Activated CD4-positive, alpha-beta T cell treated with anti-CD3 and anti-CD28 coated beads for 36 hours (primary cell): Measurements from ENCODE around the gene SFXN5. TPM values are rescaled to one million over a fixed set of nuclear protein-coding genes. Genes with fewer than 3 reads are reported as not detected.

Experiments
- ATAC-seq: fragments of 200-7000 bp; cut with Tn5 transposase; one replicate; pipeline ENCODE4 v1.10.0; 2021; ENCODE audit warnings: mild to moderate bottlenecking, moderate library complexity
- CTCF ChIA-PET: fragments of 350-600 bp; sonication (Branson Sonifier 250); formaldehyde crosslinking; loops from one replicate; lab custom pipeline; 2021; ENCODE audit warnings: antibody characterized with exemption; lab: Charles Lee
- POLR2A ChIA-PET: fragments of 350-600 bp; sonication (Branson Sonifier 250); formaldehyde crosslinking; loops from one replicate; lab custom pipeline; 2021; ENCODE audit warnings: antibody characterized with exemption, inconsistent platforms; lab: Charles Lee
- DNase-seq: peaks from one replicate; pipeline ENCODE4 v3.0.0-alpha.2; 2020
- H3K27ac Mint-ChIP-seq: one replicate; pipeline ENCODE4 v1.8.0; 2021; ENCODE audit warnings: mixed read lengths
- H3K27me3 Mint-ChIP-seq: one replicate; pipeline ENCODE4 v1.8.0; 2021; ENCODE audit warnings: mixed read lengths
- H3K36me3 Mint-ChIP-seq: one replicate; pipeline ENCODE4 v1.8.0; 2021; ENCODE audit warnings: low read depth, mixed read lengths
- H3K4me1 Mint-ChIP-seq: one replicate; pipeline ENCODE4 v1.8.0; 2021; ENCODE audit warnings: mixed read lengths
- H3K4me3 Mint-ChIP-seq: one replicate; pipeline ENCODE4 v1.8.0; 2021; ENCODE audit warnings: mild to moderate bottlenecking, moderate library complexity, mixed read lengths
- H3K9me3 Mint-ChIP-seq: one replicate; pipeline ENCODE4 v1.8.0; 2021; ENCODE audit warnings: low read depth, mixed read lengths
- intact Hi-C, 2 experiments: fragments of 100-400 bp; cut with DNase I in 1 of 2; cut with micrococcal nuclease in 1 of 2; formaldehyde crosslinking; loops; one replicate each; pipeline versions ENCODE4 v1.14.2 to v1.15.1; 2022 to 2024; cut with DNase I, micrococcal nuclease
- total RNA-seq, 2 experiments: library from RNA; stranded (reverse); gene quantifications; one replicate each; pipeline ENCODE4 v1.2.3, GENCODE V29; 2021

SFXN5 gene
- total RNA-seq, 2 experiments from 2014 or later, result 4.5 to 6.2 TPM

- no peak for ATAC-seq
- Mint-ChIP-seq H3K9me3 (no peaks in the 10 kb centered on the region), H3K4me1 (no peaks in the 10 kb centered on the region), H3K27ac (no peak overlapping the region), H3K4me3 (no peak overlapping the region), H3K27me3 (no peaks in the 10 kb centered on the region), H3K36me3 (no peaks in the 10 kb centered on the region)
- ChIA-PET CTCF (interaction anchor here (0.9 kb wide), 1 partner anchor 150 kb away, joined by 3 read pairs; no protein-coding TSS in a partner anchor), POLR2A (no interaction called here)
- DNase-seq, result no peak
- intact Hi-C loops, result no loop called here
Measured at GRCh38 chr2:73027340-73027739, 44.2 kb downstream of the SFXN5 start.

- ATAC-seq (no peak), DNase-seq (no peak)
- Mint-ChIP-seq H3K9me3 (no peaks in the 10 kb centered on the region), H3K36me3 (no peaks in the 10 kb centered on the region), H3K27me3 (no peaks in the 10 kb centered on the region), H3K27ac (no peak overlapping the region), H3K4me3 (no peak overlapping the region), H3K4me1 (no peaks in the 10 kb centered on the region)
- intact Hi-C loops, result no loop called here
- POLR2A ChIA-PET, result no interaction called here
- CTCF ChIA-PET, result interaction anchor here (1.2 to 1.4 kb wide), 2 partner anchors 32 to 49 kb away, joined by 4 read pairs; no protein-coding TSS in a partner anchor
Measured at GRCh38 chr2:73023497-73023896, 48.0 kb downstream of the SFXN5 start.

GRCh38 chr2:73022024-73022568, 49.4 kb downstream of the SFXN5 start:
- no peaks in the 10 kb centered on the region for H3K27me3 Mint-ChIP-seq
- POLR2A ChIA-PET, result no interaction called here
- no peaks in the 10 kb centered on the region for H3K4me1 Mint-ChIP-seq
- no peak for ATAC-seq
- CTCF ChIA-PET, result interaction anchor here (1.2 kb wide), 1 partner anchor 30 kb away, joined by 4 read pairs; no protein-coding TSS in a partner anchor
- no peak overlapping the region for H3K4me3 Mint-ChIP-seq
- DNase-seq, result no peak
- H3K9me3 Mint-ChIP-seq, result no peaks in the 10 kb centered on the region
- intact Hi-C loops, result no loop called here
- no peak overlapping the region for H3K27ac Mint-ChIP-seq
- H3K36me3 Mint-ChIP-seq, result no peaks in the 10 kb centered on the region

DNA sequence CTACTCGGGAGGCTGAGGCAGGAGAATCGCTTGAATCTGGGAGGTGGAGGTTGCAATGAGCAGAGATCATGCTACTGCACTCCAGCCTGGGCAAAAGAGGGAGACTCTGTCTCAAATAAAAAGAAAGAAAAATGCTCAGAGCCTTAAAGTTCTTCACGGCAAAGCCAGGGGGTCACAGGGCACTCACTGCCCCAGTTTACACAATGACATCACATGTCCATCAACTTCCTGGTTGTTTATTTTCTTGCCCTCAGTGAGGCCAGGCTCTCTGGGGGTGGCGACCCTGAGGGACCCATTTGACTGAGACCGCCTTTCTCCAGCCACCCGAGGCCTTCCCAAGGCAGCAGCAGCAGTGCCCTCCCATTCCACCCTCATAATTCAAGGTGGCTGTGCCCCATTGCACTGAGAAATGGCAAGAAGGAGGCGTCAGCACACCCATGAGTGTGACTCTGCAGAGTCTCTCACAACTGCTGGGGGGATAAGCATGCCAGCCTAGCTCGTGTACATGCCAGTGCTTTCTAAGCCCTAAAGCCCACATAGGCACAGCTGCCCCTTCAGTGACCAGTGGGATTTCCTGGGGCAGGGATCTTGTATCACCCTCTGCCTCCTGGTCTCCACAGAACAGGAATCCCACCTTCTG, 50.0 kb downstream of the SFXN5 start:
- Mint-ChIP-seq H3K9me3 (no peaks in the 10 kb centered on the region), H3K27me3 (no peaks in the 10 kb centered on the region), H3K36me3 (no peaks in the 10 kb centered on the region), H3K4me3 (no peak overlapping the region), H3K27ac (no peak overlapping the region), H3K4me1 (no peaks in the 10 kb centered on the region)
- no peak for ATAC-seq
- CTCF ChIA-PET, result no interaction called here
- no peak for DNase-seq
- intact Hi-C loops, result no loop called here
- POLR2A ChIA-PET, result no interaction called here

GRCh38 chr2:73020657-73021370, 50.7 kb downstream of the SFXN5 start:
- no peak overlapping the region for H3K4me3 Mint-ChIP-seq
- intact Hi-C loops, result no loop called here
- no peaks in the 10 kb centered on the region for H3K27me3 Mint-ChIP-seq
- no peak overlapping the region for H3K27ac Mint-ChIP-seq
- ChIA-PET CTCF (no interaction called here), POLR2A (no interaction called here)
- no peak for DNase-seq
- no peaks in the 10 kb centered on the region for H3K36me3 Mint-ChIP-seq
- H3K9me3 Mint-ChIP-seq, result no peaks in the 10 kb centered on the region
- no peaks in the 10 kb centered on the region for H3K4me1 Mint-ChIP-seq
- no peak for ATAC-seq

DNA sequence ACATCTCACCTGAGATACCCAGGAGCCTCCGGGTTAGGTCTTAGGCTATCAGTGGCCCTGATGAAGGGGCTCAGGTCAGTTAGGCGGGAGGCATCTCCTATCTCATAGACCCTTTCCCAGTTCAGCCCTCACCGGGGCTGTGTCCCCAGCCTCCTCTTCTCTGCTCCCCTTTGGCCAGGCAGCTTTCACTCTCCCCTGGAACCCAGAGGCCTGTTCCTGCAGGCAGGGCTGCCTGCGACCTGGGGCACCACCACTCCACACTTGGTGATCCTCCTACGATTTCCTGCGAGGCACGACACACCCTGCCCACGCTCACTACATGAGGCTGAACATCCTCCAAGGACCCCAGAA, 51.2 kb downstream of the SFXN5 start:
- intact Hi-C loops, result no loop called here
- DNase-seq, result no peak
- ChIA-PET POLR2A (no interaction called here), CTCF (no interaction called here)
- Mint-ChIP-seq H3K27ac (no peak overlapping the region), H3K9me3 (no peaks in the 10 kb centered on the region), H3K4me3 (no peak overlapping the region), H3K36me3 (no peaks in the 10 kb centered on the region), H3K27me3 (no peaks in the 10 kb centered on the region), H3K4me1 (no peaks in the 10 kb centered on the region)
- no peak for ATAC-seq

DNA sequence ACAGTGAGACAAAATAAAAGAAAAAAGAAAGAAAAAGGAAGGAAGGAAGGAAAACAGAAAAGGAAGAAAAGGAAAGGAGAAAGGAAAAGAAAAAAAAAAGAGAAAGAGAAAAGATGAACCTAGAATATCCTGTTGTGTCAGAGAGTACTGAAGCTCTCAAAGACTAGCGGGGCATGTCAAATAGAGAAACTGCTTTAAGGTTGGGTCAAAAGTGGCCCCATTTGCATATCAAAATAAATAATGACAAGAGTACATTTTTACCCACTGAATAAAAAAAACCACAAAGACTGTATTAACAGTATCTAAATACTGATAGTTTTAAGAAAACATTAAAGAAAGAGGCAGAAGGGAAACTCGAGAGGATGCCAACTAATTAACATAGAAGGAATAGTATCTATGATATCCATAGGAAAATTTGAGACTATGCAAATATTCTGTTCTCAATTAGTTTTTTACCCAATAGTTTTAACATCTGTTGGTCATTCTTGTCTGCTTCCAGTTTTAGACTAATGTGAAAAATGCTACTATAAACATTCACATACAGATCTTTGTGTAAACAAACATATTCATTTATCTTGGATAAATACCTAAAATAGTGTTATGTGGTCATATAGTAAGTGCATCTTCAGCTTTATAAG, 53.2 kb downstream of the SFXN5 start:
- no peaks in the 10 kb centered on the region for H3K27me3 Mint-ChIP-seq
- H3K4me1 Mint-ChIP-seq, result no peaks in the 10 kb centered on the region
- ChIA-PET POLR2A (no interaction called here), CTCF (no interaction called here)
- no peak overlapping the region for H3K4me3 Mint-ChIP-seq
- ATAC-seq (no peak), DNase-seq (no peak)
- H3K36me3 Mint-ChIP-seq, result no peaks in the 10 kb centered on the region
- H3K9me3 Mint-ChIP-seq, result no peaks in the 10 kb centered on the region
- intact Hi-C loops, result no loop called here
- H3K27ac Mint-ChIP-seq, result no peak overlapping the region

DNA sequence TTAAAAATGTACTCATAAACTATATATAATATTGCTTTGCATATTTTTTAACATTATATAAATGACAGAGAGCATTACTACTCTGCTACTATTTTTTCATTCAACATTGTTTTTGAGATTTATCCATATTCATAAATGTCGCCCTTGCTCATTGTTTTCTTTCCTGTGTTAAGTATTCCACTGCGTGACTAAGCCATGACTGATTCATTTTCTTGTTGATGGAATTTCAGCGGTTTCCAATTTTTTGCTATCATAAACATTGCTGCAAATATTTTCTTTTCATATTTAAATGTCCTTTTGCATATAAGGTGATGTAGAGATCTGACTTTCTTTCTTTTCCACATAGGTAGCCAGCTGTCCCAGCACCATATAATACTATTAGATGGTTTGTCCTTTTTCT, 57.6 kb downstream of the SFXN5 start:
- DNase-seq (no peak), ATAC-seq (no peak)
- H3K4me1 Mint-ChIP-seq, result no peaks in the 10 kb centered on the region
- no peaks in the 10 kb centered on the region for H3K27me3 Mint-ChIP-seq
- no peak overlapping the region for H3K27ac Mint-ChIP-seq
- CTCF ChIA-PET, result interaction anchor here (0.6 kb wide), 1 partner anchor 8 kb away, joined by 3 read pairs; no protein-coding TSS in a partner anchor
- H3K4me3 Mint-ChIP-seq, result no peak overlapping the region
- peaks cover 3% of the 10 kb centered on the region for H3K36me3 Mint-ChIP-seq
- H3K9me3 Mint-ChIP-seq, result no peaks in the 10 kb centered on the region
- POLR2A ChIA-PET, result no interaction called here
- intact Hi-C loops, result no loop called here

- Mint-ChIP-seq H3K9me3 (no peaks in the 10 kb centered on the region), H3K27me3 (no peaks in the 10 kb centered on the region), H3K4me3 (no peak overlapping the region), H3K36me3 (peaks cover 3% of the 10 kb centered on the region), H3K27ac (no peak overlapping the region), H3K4me1 (no peaks in the 10 kb centered on the region)
- intact Hi-C loops, result no loop called here
- DNase-seq (no peak), ATAC-seq (no peak)
- ChIA-PET POLR2A (no interaction called here), CTCF (no interaction called here)
Measured at GRCh38 chr2:73009177-73009839, 62.2 kb downstream of the SFXN5 start.

DNA sequence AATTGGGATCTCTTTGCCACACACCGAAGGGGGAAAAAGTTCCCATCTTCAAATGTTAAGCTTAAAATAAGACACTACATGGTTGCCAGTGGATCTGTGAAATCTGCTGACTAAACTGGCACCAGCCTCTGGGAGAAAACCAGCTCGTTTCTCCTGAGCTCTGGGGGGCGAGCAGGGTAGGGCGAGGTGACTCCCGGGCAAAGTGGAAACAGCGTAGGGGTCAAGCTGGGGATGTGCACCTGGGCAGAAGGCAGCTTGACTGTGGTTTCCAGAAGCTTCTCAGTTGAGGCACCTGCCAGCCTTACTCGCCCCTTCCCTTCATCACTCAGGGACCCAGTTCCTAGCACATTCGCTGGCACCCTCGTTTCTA, 62.8 kb downstream of the SFXN5 start:
- no peak overlapping the region for H3K27ac Mint-ChIP-seq
- H3K9me3 Mint-ChIP-seq, result no peaks in the 10 kb centered on the region
- H3K4me3 Mint-ChIP-seq, result no peak overlapping the region
- H3K27me3 Mint-ChIP-seq, result no peaks in the 10 kb centered on the region
- ATAC-seq, result no peak
- intact Hi-C loops, result no loop called here
- H3K36me3 Mint-ChIP-seq, result peaks cover 3% of the 10 kb centered on the region
- no peaks in the 10 kb centered on the region for H3K4me1 Mint-ChIP-seq
- DNase-seq, result no peak
- ChIA-PET POLR2A (no interaction called here), CTCF (no interaction called here)

DNA sequence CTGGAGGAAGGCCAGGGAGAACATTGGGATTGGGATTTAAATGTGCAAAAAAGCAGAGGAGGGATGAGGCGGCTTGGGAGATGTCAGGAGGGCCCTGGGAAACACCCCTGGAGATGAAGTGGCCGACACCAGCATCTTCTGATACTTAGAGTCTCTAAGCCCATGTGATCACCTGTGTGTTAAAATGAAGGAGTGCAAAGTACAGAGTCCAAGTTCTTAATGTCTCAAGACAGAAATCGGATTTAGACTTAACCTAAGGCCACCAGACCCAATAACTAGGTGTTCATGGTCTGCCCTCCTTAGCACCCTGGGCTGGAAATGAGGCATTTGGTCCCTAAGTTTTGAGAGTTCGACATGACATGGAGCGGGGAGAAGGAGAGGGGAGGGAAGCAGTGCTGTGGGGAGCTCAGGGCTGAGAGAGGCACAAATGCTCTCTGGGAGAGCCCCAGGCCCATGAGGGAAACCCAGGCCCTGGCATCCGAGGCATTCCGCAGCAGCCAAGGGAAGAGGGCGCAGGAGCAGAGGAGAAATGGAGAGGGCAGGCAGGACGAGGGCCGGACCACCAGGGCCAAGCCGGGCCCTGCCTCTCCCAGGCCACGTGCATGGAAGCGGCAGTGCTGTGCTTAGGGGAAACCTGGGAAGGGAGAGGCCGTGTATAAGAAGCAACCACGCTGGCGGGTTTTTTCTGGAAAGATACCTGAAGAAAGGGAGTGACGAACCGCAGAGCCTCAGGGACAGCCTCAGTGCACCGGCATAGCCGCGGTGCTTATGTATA, 63.3 kb downstream of the SFXN5 start:
- intact Hi-C loops, result no loop called here
- ATAC-seq (no peak), DNase-seq (no peak)
- Mint-ChIP-seq H3K4me1 (no peaks in the 10 kb centered on the region), H3K27me3 (no peaks in the 10 kb centered on the region), H3K4me3 (no peak overlapping the region), H3K36me3 (peaks cover 3% of the 10 kb centered on the region), H3K9me3 (no peaks in the 10 kb centered on the region), H3K27ac (no peak overlapping the region)
- ChIA-PET CTCF (no interaction called here), POLR2A (no interaction called here)
